SK-N-SH treated with all-trans-retinoic acid at 6 μM for 48 hours (cell line): ENCODE measurements around the gene FRMD4A.

Experiments
- ARNTL ChIP-seq: fragments of 450-650 bp; formaldehyde crosslinking; IDR thresholded peaks from 2 replicates; pipeline ENCODE4 v1.5.0; 2020; ENCODE audit warnings: low read depth, mild to moderate bottlenecking, moderate library complexity, borderline replicate concordance
- ESRRG ChIP-seq: fragments of 250-450 bp; sonication (Bioruptor Pico); IDR thresholded peaks from 2 replicates; pipeline ENCODE4 v1.6.1; 2021; ENCODE audit warnings: mild to moderate bottlenecking
- ISL1 ChIP-seq: fragments of 250-450 bp; sonication (Bioruptor Pico); IDR thresholded peaks from 2 replicates; pipeline ENCODE4 v2.1.2; 2022; ENCODE audit warnings: mild to moderate bottlenecking, moderate library complexity
- RARB ChIP-seq: fragments of 250-450 bp; sonication (Bioruptor Pico); IDR thresholded peaks from 2 replicates; pipeline ENCODE4 v1.8.0; 2021; ENCODE audit warnings: mild to moderate bottlenecking, moderate library complexity
- TCF4 ChIP-seq: fragments of 250-450 bp; sonication (Bioruptor Pico); IDR thresholded peaks from 2 replicates; pipeline ENCODE4 v1.8.0; 2021; ENCODE audit warnings: mild to moderate bottlenecking, moderate library complexity, borderline replicate concordance
- TF ChIP-seq, protein P1 (sequence below): fragments of 250-450 bp; sonication (Bioruptor Pico); IDR thresholded peaks from 2 replicates; pipeline ENCODE4 v1.8.0; 2021; ENCODE audit warnings: low read depth, mild to moderate bottlenecking, moderate library complexity, borderline replicate concordance
- TF ChIP-seq, protein P2 (sequence below): fragments of 250-450 bp; sonication (Bioruptor Pico); IDR thresholded peaks from 2 replicates; pipeline ENCODE4 v1.5.1; 2021; ENCODE audit warnings: mild to moderate bottlenecking, moderate library complexity
- TF ChIP-seq, protein P3 (sequence below): fragments of 250-450 bp; sonication (Bioruptor Pico); IDR thresholded peaks from 2 replicates; pipeline ENCODE4 v1.8.0; 2020; ENCODE audit warnings: mild to moderate bottlenecking, moderate library complexity, borderline replicate concordance
- TF ChIP-seq, protein P4 (sequence below): fragments of 250-450 bp; sonication (Bioruptor Pico); IDR thresholded peaks from 2 replicates; pipeline ENCODE4 v1.5.0; 2020; ENCODE audit warnings: mild to moderate bottlenecking, moderate library complexity

DNA sequence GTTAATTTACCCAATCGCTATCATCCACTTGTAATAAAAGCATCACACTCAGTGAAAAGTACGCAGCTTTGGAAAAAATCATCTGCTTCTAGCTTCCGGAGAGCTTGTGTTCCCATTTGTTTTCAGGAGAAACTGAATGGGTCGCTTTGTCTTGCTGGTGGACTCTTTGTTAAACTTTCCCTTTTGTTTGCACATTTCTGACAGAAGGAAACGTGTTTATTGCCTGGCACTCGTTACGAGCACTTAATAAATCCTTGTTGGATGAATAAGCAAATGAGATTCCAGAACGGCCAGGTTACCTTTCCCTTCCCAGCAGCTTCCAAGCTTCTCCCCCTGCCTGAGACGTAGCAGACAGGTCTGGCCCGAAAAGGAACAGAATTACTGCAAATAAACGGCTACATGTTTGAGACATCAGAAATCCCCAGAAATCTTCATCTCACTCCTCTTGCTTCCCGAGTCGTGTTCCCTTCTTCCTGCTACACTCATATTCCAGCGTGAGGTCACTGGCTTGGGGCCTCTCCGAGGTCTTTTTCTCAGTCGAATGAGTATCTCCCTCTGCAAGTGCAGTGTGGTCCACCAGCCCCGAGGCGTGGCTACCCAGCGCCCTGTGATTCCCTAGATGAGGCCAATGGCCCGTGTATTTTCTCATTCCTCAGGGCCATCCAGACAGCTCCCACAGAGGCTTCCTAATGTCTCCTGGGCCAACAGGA lies 167.2 kb downstream of the FRMD4A start:
- TF ChIP-seq, protein P1, sequence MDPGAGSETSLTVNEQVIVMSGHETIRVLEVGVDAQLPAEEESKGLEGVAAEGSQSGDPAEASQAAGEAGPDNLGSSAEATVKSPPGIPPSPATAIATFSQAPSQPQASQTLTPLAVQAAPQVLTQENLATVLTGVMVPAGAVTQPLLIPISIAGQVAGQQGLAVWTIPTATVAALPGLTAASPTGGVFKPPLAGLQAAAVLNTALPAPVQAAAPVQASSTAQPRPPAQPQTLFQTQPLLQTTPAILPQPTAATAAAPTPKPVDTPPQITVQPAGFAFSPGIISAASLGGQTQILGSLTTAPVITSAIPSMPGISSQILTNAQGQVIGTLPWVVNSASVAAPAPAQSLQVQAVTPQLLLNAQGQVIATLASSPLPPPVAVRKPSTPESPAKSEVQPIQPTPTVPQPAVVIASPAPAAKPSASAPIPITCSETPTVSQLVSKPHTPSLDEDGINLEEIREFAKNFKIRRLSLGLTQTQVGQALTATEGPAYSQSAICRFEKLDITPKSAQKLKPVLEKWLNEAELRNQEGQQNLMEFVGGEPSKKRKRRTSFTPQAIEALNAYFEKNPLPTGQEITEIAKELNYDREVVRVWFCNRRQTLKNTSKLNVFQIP (CRISPR knock-in tag): no peak
- TF ChIP-seq ISL1 (CRISPR knock-in tag) (no peak), ARNTL (CRISPR knock-in tag) (no peak), RARB (CRISPR knock-in tag) (no peak), TCF4 (no peak), ESRRG (CRISPR knock-in tag) (no peak)
- TF ChIP-seq, protein P2, sequence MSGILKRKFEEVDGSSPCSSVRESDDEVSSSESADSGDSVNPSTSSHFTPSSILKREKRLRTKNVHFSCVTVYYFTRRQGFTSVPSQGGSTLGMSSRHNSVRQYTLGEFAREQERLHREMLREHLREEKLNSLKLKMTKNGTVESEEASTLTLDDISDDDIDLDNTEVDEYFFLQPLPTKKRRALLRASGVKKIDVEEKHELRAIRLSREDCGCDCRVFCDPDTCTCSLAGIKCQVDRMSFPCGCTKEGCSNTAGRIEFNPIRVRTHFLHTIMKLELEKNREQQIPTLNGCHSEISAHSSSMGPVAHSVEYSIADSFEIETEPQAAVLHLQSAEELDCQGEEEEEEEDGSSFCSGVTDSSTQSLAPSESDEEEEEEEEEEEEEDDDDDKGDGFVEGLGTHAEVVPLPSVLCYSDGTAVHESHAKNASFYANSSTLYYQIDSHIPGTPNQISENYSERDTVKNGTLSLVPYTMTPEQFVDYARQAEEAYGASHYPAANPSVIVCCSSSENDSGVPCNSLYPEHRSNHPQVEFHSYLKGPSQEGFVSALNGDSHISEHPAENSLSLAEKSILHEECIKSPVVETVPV: no peak
- TF ChIP-seq, protein P3, sequence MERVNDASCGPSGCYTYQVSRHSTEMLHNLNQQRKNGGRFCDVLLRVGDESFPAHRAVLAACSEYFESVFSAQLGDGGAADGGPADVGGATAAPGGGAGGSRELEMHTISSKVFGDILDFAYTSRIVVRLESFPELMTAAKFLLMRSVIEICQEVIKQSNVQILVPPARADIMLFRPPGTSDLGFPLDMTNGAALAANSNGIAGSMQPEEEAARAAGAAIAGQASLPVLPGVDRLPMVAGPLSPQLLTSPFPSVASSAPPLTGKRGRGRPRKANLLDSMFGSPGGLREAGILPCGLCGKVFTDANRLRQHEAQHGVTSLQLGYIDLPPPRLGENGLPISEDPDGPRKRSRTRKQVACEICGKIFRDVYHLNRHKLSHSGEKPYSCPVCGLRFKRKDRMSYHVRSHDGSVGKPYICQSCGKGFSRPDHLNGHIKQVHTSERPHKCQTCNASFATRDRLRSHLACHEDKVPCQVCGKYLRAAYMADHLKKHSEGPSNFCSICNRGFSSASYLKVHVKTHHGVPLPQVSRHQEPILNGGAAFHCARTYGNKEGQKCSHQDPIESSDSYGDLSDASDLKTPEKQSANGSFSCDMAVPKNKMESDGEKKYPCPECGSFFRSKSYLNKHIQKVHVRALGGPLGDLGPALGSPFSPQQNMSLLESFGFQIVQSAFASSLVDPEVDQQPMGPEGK (CRISPR knock-in tag): no peak
- TF ChIP-seq, protein P4, sequence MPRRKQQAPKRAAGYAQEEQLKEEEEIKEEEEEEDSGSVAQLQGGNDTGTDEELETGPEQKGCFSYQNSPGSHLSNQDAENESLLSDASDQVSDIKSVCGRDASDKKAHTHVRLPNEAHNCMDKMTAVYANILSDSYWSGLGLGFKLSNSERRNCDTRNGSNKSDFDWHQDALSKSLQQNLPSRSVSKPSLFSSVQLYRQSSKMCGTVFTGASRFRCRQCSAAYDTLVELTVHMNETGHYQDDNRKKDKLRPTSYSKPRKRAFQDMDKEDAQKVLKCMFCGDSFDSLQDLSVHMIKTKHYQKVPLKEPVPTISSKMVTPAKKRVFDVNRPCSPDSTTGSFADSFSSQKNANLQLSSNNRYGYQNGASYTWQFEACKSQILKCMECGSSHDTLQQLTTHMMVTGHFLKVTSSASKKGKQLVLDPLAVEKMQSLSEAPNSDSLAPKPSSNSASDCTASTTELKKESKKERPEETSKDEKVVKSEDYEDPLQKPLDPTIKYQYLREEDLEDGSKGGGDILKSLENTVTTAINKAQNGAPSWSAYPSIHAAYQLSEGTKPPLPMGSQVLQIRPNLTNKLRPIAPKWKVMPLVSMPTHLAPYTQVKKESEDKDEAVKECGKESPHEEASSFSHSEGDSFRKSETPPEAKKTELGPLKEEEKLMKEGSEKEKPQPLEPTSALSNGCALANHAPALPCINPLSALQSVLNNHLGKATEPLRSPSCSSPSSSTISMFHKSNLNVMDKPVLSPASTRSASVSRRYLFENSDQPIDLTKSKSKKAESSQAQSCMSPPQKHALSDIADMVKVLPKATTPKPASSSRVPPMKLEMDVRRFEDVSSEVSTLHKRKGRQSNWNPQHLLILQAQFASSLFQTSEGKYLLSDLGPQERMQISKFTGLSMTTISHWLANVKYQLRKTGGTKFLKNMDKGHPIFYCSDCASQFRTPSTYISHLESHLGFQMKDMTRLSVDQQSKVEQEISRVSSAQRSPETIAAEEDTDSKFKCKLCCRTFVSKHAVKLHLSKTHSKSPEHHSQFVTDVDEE (CRISPR knock-in tag): no peak
